Testis (tissue), 3 donors: ENCODE data around the gene MYOCD. TPM values are rescaled to one million over a fixed set of nuclear protein-coding genes. Genes with fewer than 3 reads are reported as not detected.

ENCODE experiments used
- DNase-seq: peaks from one replicate; pipeline ENCODE4 v3.0.0-alpha.2; 2019
- H3K27ac ChIP-seq, 2 donors: fragments of 200-600 bp; sonication (generic); one replicate each; pipeline ENCODE4 v1.5.1; 2019
- H3K27me3 ChIP-seq: fragments of 200-600 bp; sonication (generic); one replicate; pipeline ENCODE4 v1.5.1; 2019
- H3K36me3 ChIP-seq: fragments of 200-600 bp; sonication (generic); one replicate; pipeline ENCODE4 v1.5.1; 2017; ENCODE audit warnings: low read depth; ENCODE audit errors: missing control alignments
- H3K4me1 ChIP-seq: fragments of 200-600 bp; sonication (generic); one replicate; pipeline ENCODE4 v1.5.1; 2019
- H3K4me3 ChIP-seq, 2 donors: fragments of 200-600 bp; sonication (generic); one replicate each; pipeline ENCODE4 v1.5.1; 2017 to 2019
- H3K9me3 ChIP-seq: fragments of 200-600 bp; sonication (generic); one replicate; pipeline ENCODE4 v1.5.1; 2017
- POLR2A ChIP-seq: fragments of 450-650 bp; IDR thresholded peaks from one replicate; pipeline ENCODE4 v1.6.1; 2017; ENCODE audit warnings: antibody characterized with exemption, mild to moderate bottlenecking, moderate library complexity
- WGBS, 2 donors: methylation state at CpG; one replicate each; pipeline ENCODE4 v1.1.5; 2018; 5-methylcytosine and 5-hydroxymethylcytosine counted together
- intact Hi-C: fragments of 100-400 bp; cut with DNase I; formaldehyde crosslinking; loops from one replicate; pipeline ENCODE4 v1.15.1; 2023; ENCODE audit warnings: low total_unique reads
- polyA plus RNA-seq: library from polyadenylated mRNA; stranded (reverse); fragments of 350-450 nt; fragmentation: Illumina TruSeq; extraction: RNeasy Lipid Tissue Mini Kit (QIAGEN cat#74804); gene quantifications from one replicate; pipeline ENCODE4 v1.2.3, GENCODE V29; 2014; ENCODE audit warnings: low read depth, low replicate concordance; ENCODE audit not compliant: insufficient read depth
- total RNA-seq, 2 donors: library from RNA; depleted of rRNA; stranded (reverse); fragments of >200 nt; gene quantifications; one replicate each; pipeline ENCODE4 v1.2.3, GENCODE V29; 2016
- TF ChIP-seq, protein P1 (sequence below), 3 experiments: fragments of 450-650 bp in 2 of 3; fragments of 200-600 bp in 1 of 3; sonication (generic) in 1 of 3; IDR thresholded peaks; one replicate each; pipeline ENCODE4 v1.5.1; 2016 to 2019; ENCODE audit warnings: antibody characterized with exemption in 3 of 3, mild to moderate bottlenecking in 2 of 3, moderate library complexity in 1 of 3

The MYOCD gene
- total and polyA plus RNA-seq, 3 donors from 2014 or later = 7.3 to 13.3 (median 7.6) TPM

- DNase-seq = no peak
- Histone ChIP-seq H3K27ac (no peak overlapping the region), H3K27me3 (no peaks in the 10 kb centered on the region), H3K9me3 (no peaks in the 10 kb centered on the region), H3K4me3 (no peak overlapping the region), H3K4me1 (peaks cover 5% of the 10 kb centered on the region), H3K36me3 (no peaks in the 10 kb centered on the region)
- intact Hi-C loops = no loop called here
- whole genome bisulfite sequencing, 2 donors = 65 to 75% methylated on average over 6 of the region's 6 CpGs
- TF ChIP-seq, protein P1, sequence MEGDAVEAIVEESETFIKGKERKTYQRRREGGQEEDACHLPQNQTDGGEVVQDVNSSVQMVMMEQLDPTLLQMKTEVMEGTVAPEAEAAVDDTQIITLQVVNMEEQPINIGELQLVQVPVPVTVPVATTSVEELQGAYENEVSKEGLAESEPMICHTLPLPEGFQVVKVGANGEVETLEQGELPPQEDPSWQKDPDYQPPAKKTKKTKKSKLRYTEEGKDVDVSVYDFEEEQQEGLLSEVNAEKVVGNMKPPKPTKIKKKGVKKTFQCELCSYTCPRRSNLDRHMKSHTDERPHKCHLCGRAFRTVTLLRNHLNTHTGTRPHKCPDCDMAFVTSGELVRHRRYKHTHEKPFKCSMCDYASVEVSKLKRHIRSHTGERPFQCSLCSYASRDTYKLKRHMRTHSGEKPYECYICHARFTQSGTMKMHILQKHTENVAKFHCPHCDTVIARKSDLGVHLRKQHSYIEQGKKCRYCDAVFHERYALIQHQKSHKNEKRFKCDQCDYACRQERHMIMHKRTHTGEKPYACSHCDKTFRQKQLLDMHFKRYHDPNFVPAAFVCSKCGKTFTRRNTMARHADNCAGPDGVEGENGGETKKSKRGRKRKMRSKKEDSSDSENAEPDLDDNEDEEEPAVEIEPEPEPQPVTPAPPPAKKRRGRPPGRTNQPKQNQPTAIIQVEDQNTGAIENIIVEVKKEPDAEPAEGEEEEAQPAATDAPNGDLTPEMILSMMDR (IDR thresholded peaks at IDR 0.05) = no peak
- TF ChIP-seq POLR2A = no peak
Observed at GRCh38 chr17:12727076-12727760, 61.5 kb downstream of the MYOCD start.

- Histone ChIP-seq H3K27ac (no peak overlapping the region), H3K27me3 (no peaks in the 10 kb centered on the region), H3K4me3 (no peak overlapping the region), H3K36me3 (no peaks in the 10 kb centered on the region), H3K4me1 (peaks cover 5% of the 10 kb centered on the region), H3K9me3 (no peaks in the 10 kb centered on the region)
- WGBS, 2 donors = 70 to 74% methylated on average over 7 of the region's 7 CpGs
- TF ChIP-seq POLR2A = no peak
- TF ChIP-seq, protein P1 (IDR thresholded peaks at IDR 0.05) = no peak
- intact Hi-C loops = no loop called here
- DNase-seq = no peak
Observed at GRCh38 chr17:12727881-12728280, 62.2 kb downstream of the MYOCD start.

GRCh38 chr17:12729086-12729485, 63.4 kb downstream of the MYOCD start:
- intact Hi-C loops = no loop called here
- TF ChIP-seq POLR2A = no peak
- TF ChIP-seq, protein P1 (IDR thresholded peaks at IDR 0.05) = no peak
- no peak for DNase-seq
- Histone ChIP-seq H3K36me3 (no peaks in the 10 kb centered on the region), H3K4me3 (no peak overlapping the region), H3K27ac (no peak overlapping the region), H3K9me3 (no peaks in the 10 kb centered on the region), H3K4me1 (peaks cover 5% of the 10 kb centered on the region), H3K27me3 (no peaks in the 10 kb centered on the region)
- WGBS, 2 donors = 77 to 78% methylated on average over 5 of the region's 5 CpGs

- no peak for DNase-seq
- Histone ChIP-seq H3K4me1 (peaks cover 12% of the 10 kb centered on the region), H3K27me3 (no peaks in the 10 kb centered on the region), H3K9me3 (no peaks in the 10 kb centered on the region), H3K36me3 (no peaks in the 10 kb centered on the region), H3K27ac (no peak overlapping the region), H3K4me3 (no peak overlapping the region)
- intact Hi-C loops = no loop called here
- TF ChIP-seq, protein P1 (IDR thresholded peaks at IDR 0.05) = no peak
- TF ChIP-seq POLR2A = no peak
- WGBS, 2 donors = 81 to 89% methylated on average over 5 of the region's 5 CpGs
Observed at GRCh38 chr17:12730421-12730820, 64.7 kb downstream of the MYOCD start.

DNA sequence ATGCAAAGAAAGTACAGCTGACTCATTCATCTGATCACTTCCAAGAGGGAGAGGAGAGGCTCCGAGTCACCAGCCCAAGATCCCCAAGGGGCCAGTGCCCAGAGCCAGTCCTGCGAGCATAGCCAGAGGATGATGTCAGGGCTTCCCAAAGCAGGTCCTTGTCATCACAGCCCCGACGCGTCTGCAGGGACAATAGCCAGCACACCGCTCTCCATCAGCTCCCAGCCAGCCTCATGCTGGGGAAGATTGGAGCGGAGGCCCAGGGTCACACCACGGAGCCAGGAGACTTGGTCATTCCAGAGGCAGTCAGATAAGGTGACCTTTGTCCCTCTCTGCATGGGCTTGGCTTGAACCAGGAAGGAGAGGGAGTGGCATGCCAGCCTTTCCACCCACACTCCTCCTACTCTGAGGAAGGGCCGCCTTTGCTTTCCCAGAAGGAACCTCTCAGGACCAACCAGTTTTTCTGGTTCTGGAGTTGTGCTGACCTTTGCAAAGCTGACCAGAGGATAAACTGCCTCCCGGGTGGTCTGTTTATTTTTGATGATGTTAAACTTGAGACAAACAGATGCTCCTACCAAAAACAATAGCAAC, 65.3 kb downstream of the MYOCD start:
- no peaks in the 10 kb centered on the region for H3K27me3 ChIP-seq
- DNase-seq = no peak
- H3K9me3 ChIP-seq = no peaks in the 10 kb centered on the region
- no peak for TF ChIP-seq POLR2A
- TF ChIP-seq, protein P1 (IDR thresholded peaks at IDR 0.05) = no peak
- 48 to 54% methylated on average over 4 to 10 of the region's 10 CpGs for WGBS, 2 donors
- intact Hi-C loops = no loop called here
- H3K36me3 ChIP-seq = no peaks in the 10 kb centered on the region
- no peak overlapping the region for H3K4me3 ChIP-seq
- H3K27ac ChIP-seq = peak overlapping the region in 1 of 2 donors; percentile 5
- peaks cover 12% of the 10 kb centered on the region for H3K4me1 ChIP-seq
